Osteocyte (in vitro differentiated cells): ENCODE results near the gene DENND10. TPM values are rescaled to one million over a fixed set of nuclear protein-coding genes. Genes with fewer than 3 reads are reported as not detected.

ENCODE experiments used
- DNase-seq: peaks from one replicate; pipeline ENCODE4 v3.0.0; 2021; ENCODE audit warnings: mixed read lengths; ENCODE audit not compliant: unreplicated experiment; ENCODE audit errors: extremely low spot score
- H3K27ac Mint-ChIP-seq: one replicate; pipeline ENCODE4 v1.8.0; 2021; ENCODE audit warnings: mild to moderate bottlenecking, mixed read lengths; ENCODE audit not compliant: unreplicated experiment
- H3K27me3 Mint-ChIP-seq: one replicate; pipeline ENCODE4 v1.8.0; 2021; ENCODE audit warnings: mixed read lengths; ENCODE audit not compliant: unreplicated experiment
- H3K36me3 Mint-ChIP-seq: one replicate; pipeline ENCODE4 v1.8.0; 2021; ENCODE audit warnings: mixed read lengths; ENCODE audit not compliant: unreplicated experiment
- H3K4me1 Mint-ChIP-seq: one replicate; pipeline ENCODE4 v1.8.0; 2021; ENCODE audit warnings: mixed read lengths; ENCODE audit not compliant: unreplicated experiment
- H3K4me3 Mint-ChIP-seq: one replicate; pipeline ENCODE4 v1.8.0; 2021; ENCODE audit warnings: mild to moderate bottlenecking, moderate library complexity, mixed read lengths; ENCODE audit not compliant: unreplicated experiment
- H3K9me3 Mint-ChIP-seq: one replicate; pipeline ENCODE4 v1.8.0; 2021; ENCODE audit warnings: mixed read lengths; ENCODE audit not compliant: unreplicated experiment
- total RNA-seq: library from RNA; stranded (reverse); gene quantifications from 2 replicates; pipeline ENCODE4 v1.2.1, GENCODE V29; 2021
- TF ChIP-seq, protein P1 (sequence below): fragments of 200-600 bp; sonication (generic); IDR thresholded peaks from 2 replicates; pipeline ENCODE4 v1.5.0; 2021; ENCODE audit warnings: antibody characterized with exemption, mild to moderate bottlenecking, moderate library complexity

Gene DENND10
- total RNA-seq, 1 donor from 2014 or later = 43.1 TPM

DNA sequence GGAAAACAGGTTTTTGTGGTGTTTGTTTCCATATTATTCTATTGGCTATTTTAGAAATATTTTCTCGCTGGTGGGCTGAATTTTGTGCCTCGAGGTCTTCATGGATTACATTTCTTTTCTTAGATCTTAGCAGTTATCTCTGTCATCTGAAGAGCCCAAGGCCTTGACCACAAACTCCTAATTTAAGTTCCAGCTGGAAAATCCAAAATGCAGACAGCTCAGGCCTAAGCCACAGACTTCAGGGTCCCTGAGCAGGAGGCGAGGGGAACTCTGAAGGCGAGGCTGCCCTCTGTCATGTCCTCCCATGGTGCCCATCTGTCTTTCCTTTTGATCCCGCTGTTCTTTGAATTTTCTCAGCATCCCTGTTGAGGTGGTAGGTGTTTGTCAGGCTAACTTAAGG is 14.3 kb downstream of the DENND10 start:
- Mint-ChIP-seq H3K9me3 (no peaks in the 10 kb centered on the region), H3K4me1 (peaks cover 3% of the 10 kb centered on the region), H3K27me3 (no peaks in the 10 kb centered on the region), H3K27ac (no peak overlapping the region), H3K36me3 (peaks cover 46% of the 10 kb centered on the region), H3K4me3 (no peak overlapping the region)
- TF ChIP-seq, protein P1, sequence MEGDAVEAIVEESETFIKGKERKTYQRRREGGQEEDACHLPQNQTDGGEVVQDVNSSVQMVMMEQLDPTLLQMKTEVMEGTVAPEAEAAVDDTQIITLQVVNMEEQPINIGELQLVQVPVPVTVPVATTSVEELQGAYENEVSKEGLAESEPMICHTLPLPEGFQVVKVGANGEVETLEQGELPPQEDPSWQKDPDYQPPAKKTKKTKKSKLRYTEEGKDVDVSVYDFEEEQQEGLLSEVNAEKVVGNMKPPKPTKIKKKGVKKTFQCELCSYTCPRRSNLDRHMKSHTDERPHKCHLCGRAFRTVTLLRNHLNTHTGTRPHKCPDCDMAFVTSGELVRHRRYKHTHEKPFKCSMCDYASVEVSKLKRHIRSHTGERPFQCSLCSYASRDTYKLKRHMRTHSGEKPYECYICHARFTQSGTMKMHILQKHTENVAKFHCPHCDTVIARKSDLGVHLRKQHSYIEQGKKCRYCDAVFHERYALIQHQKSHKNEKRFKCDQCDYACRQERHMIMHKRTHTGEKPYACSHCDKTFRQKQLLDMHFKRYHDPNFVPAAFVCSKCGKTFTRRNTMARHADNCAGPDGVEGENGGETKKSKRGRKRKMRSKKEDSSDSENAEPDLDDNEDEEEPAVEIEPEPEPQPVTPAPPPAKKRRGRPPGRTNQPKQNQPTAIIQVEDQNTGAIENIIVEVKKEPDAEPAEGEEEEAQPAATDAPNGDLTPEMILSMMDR = no peak
- no peak for DNase-seq

DNA sequence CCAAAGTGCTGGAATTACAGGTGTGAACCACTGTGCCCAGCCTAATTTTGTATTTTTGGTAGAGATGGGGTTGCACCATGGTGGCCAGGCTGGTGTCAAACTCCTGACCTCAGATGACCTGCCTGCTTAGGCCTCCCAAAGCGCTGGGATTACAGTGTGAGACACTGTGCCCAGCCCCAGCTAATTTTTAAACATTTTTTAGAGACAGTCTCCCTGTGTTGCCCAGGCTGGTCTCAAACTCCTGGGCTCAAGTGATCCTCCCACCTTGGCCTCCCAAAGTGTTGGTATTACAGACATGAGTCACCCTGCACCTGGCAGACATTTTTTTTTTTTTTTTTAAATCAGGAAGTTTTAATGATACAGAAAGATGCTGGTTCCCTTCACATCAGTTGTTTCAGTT is 15.5 kb downstream of the DENND10 start:
- no peak overlapping the region for H3K27ac Mint-ChIP-seq
- peaks cover 37% of the 10 kb centered on the region for H3K36me3 Mint-ChIP-seq
- H3K27me3 Mint-ChIP-seq = no peaks in the 10 kb centered on the region
- no peaks in the 10 kb centered on the region for H3K4me1 Mint-ChIP-seq
- DNase-seq = no peak
- TF ChIP-seq, protein P1 = no peak
- H3K4me3 Mint-ChIP-seq = no peak overlapping the region
- H3K9me3 Mint-ChIP-seq = no peaks in the 10 kb centered on the region

DNA sequence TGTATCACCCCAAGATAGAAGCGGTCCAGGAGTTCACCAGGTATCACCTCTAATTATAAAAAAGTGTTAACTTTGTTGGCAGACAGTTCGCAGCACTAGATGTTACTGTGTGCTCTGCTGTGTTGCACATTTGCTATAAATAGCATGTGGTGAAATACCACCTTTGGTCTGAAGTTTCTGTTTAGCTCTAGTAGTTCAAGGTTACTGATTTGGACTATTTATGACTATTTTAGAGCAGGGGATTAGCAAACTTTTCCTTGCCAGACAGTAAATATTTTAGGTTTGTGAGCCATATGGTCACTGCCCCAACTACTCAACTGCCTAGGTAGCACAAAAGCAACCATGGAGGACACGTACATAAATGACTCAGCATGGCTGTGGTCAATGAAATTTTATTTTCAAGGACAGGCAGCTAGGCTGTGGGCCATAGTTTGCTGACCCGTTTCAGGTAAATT is 16.5 kb downstream of the DENND10 start:
- Mint-ChIP-seq H3K27ac (no peak overlapping the region), H3K4me3 (no peak overlapping the region), H3K4me1 (no peaks in the 10 kb centered on the region), H3K27me3 (no peaks in the 10 kb centered on the region), H3K36me3 (peaks cover 37% of the 10 kb centered on the region), H3K9me3 (no peaks in the 10 kb centered on the region)
- no peak for DNase-seq
- TF ChIP-seq, protein P1 = no peak

DNA sequence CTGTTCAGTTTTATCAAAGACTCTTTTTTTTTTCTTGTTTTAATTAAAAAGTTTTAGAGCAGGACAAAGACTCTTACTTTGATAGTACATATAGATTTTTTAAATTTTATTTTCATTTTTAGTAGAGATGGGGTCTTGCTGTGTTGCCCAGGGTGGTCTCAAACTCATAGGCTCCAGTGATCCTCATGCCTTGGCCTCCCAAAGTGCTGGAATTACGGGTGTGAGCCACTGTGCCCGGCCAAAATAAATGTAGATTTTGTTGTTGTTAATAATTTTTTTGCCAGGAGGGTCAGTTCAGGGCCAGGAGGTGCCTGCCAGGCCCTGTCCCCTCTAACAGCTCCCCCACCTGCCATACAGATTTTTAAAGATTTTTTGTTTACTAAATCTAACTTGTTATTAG is 17.0 kb downstream of the DENND10 start:
- peaks cover 38% of the 10 kb centered on the region for H3K36me3 Mint-ChIP-seq
- no peaks in the 10 kb centered on the region for H3K27me3 Mint-ChIP-seq
- TF ChIP-seq, protein P1 = no peak
- H3K27ac Mint-ChIP-seq = no peak overlapping the region
- H3K4me3 Mint-ChIP-seq = no peak overlapping the region
- no peaks in the 10 kb centered on the region for H3K9me3 Mint-ChIP-seq
- H3K4me1 Mint-ChIP-seq = no peaks in the 10 kb centered on the region
- DNase-seq = no peak

DNA sequence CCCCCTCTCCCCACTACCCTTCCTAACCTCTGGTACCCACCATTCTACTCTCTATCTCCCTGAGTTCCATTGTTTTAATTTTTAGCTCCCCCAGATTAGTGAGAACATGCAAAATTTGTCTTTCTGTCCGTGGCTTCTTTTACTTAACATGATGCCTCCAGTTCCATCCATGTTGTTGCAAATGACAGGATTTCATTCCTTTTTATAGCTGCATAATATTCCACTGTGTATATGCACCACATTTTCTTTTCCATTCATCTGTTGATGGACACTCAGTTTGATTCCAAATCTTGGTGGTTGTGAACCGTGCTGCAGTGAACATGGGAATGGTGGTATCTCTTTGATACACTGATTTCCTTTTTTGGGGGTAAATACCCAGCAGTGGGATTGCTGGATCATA is 22.0 kb downstream of the DENND10 start:
- Mint-ChIP-seq H3K9me3 (no peaks in the 10 kb centered on the region), H3K4me1 (peaks cover 4% of the 10 kb centered on the region), H3K36me3 (peaks cover 44% of the 10 kb centered on the region), H3K27ac (no peak overlapping the region), H3K4me3 (no peak overlapping the region), H3K27me3 (no peaks in the 10 kb centered on the region)
- no peak for DNase-seq
- TF ChIP-seq, protein P1 = no peak
